Bronchial epithelial cell (primary cell): ENCODE data around the gene OR4Q3. TPM values are rescaled to one million over a fixed set of nuclear protein-coding genes. Genes with fewer than 3 reads are reported as not detected.
"Not testable (repeated sequence)": the region's sequence is repeated elsewhere in the genome, so short reads cannot be mapped to it uniquely, and the experiment has no call there.

ENCODE experiments used
- DNase-seq: peaks from one replicate; pipeline ENCODE4 v3.0.0-alpha.2; 2010; ENCODE audit warnings: low read depth
- FAIRE-seq: peaks from 2 replicates; lab custom pipeline; 2011; peaks lifted over from hg19 to GRCh38; lab: Jason Lieb, UNC
- H3K27me3 ChIP-seq: 2 replicates; pipeline ENCODE4 v1.5.1; 2011; ENCODE audit warnings: low read length; ENCODE audit not compliant: control insufficient read depth, insufficient read depth
- H3K36me3 ChIP-seq: 2 replicates; pipeline ENCODE4 v1.5.1; 2011; ENCODE audit warnings: low read length; ENCODE audit not compliant: control insufficient read depth, insufficient read depth
- H3K4me3 ChIP-seq: 2 replicates; pipeline ENCODE4 v1.5.1; 2011; ENCODE audit warnings: mild to moderate bottlenecking, low read depth, low read length, control low read depth
- total RNA-seq: library from RNA; depleted of rRNA; stranded (reverse); fragments of >200 nt; gene quantifications from 2 replicates; pipeline ENCODE4 v1.2.1, GENCODE V29; 2014
- TF ChIP-seq, protein P1 (sequence below): IDR thresholded peaks from 2 replicates; pipeline ENCODE4 v1.5.1; 2011; ENCODE audit warnings: mild to moderate bottlenecking, moderate library complexity, low read length, control low read depth, inconsistent platforms; ENCODE audit not compliant: insufficient read depth, severe bottlenecking

OR4Q3 gene
- total RNA-seq, 1 donor from 2014 or later = not detected

DNA sequence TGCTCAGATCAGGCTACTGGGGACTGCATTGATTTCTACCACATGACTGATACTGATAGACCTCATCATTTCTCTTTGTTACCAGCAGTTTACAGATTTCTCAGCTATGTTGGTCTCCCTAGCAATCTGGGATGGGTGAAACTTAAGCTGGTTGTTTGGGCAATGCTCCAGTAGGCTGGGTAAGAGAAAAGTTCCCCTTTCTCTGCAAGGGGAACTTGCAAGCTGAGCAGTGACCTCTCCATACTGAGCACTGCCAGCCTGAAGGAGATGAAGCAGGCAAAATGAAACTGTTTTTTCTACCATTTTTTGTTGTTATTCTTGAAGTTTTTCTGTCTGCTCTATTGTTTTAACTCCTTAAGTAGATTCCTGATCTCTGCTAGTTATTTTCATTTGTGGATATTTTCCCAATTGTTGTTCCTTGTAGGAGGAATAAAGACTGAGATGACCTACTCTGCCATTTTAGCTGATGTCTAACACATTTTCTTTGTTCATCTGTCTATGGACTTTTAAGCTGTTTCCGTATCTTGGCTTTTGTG is 28.6 kb downstream of the OR4Q3 start:
- no peaks in the 10 kb centered on the region for H3K27me3 ChIP-seq
- H3K4me3 ChIP-seq = no peak overlapping the region
- TF ChIP-seq, protein P1, sequence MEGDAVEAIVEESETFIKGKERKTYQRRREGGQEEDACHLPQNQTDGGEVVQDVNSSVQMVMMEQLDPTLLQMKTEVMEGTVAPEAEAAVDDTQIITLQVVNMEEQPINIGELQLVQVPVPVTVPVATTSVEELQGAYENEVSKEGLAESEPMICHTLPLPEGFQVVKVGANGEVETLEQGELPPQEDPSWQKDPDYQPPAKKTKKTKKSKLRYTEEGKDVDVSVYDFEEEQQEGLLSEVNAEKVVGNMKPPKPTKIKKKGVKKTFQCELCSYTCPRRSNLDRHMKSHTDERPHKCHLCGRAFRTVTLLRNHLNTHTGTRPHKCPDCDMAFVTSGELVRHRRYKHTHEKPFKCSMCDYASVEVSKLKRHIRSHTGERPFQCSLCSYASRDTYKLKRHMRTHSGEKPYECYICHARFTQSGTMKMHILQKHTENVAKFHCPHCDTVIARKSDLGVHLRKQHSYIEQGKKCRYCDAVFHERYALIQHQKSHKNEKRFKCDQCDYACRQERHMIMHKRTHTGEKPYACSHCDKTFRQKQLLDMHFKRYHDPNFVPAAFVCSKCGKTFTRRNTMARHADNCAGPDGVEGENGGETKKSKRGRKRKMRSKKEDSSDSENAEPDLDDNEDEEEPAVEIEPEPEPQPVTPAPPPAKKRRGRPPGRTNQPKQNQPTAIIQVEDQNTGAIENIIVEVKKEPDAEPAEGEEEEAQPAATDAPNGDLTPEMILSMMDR = no peak
- FAIRE-seq (no peak), DNase-seq (no peak)
- H3K36me3 ChIP-seq = no peaks in the 10 kb centered on the region

DNA sequence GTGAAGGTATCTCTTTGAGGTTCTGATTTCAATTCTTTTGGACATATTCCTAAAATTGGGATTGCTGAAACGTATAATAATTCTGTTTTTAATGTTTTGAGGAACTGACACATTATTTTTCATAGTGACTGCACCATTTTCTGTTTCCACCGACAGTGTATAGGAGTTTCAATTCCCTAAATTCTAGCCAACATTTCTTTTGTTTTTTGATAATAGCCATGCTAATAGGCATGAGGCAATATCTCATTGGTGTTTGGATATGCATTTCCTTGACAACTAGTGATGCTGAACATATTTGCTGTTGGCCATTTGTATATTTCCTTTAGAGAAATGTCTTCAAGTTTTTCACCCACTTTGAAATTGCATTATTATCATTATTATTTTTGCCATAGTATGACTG is 29.1 kb downstream of the OR4Q3 start:
- H3K36me3 ChIP-seq, DNase-seq, H3K27me3 ChIP-seq, H3K4me3 ChIP-seq: not testable (repeated sequence)
- peak; percentile 13 for FAIRE-seq

GRCh38 chr14:19773204-19773603 is 29.8 kb downstream of the OR4Q3 start, which contains the start of gene OR4M1:
Gene OR4M1 (plus strand): TSS chr14:19773504. CDS start chr14:19780323, 6,819 bp downstream.
- not testable (repeated sequence) for H3K4me3 ChIP-seq, DNase-seq, H3K27me3 ChIP-seq, FAIRE-seq, H3K36me3 ChIP-seq

DNA sequence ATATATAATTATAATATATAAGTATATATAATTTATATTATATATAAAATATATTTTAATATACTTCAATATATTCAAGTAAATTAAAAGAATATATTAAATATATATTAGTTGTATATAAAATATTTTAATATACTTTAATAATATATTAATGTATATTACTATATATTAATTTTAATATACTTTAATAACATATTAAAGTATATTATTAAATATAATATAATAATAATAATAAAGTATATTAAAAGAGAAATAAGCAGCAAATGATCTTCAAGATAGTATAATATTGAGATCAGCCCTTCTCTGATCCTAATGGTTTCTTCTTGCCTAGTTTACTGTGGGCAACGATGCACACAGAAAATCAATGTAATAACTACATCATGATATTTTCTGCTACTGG is 32.2 kb downstream of the OR4Q3 start:
- FAIRE-seq (no peak), DNase-seq (no peak)
- TF ChIP-seq, protein P1 = no peak
- no peak overlapping the region for H3K4me3 ChIP-seq
- H3K36me3 ChIP-seq = no peaks in the 10 kb centered on the region
- H3K27me3 ChIP-seq = no peaks in the 10 kb centered on the region

GRCh38 chr14:19785848-19786247 is 42.5 kb downstream of the OR4Q3 start:
- not testable (repeated sequence) for H3K36me3 ChIP-seq, FAIRE-seq, DNase-seq, H3K4me3 ChIP-seq, H3K27me3 ChIP-seq

DNA sequence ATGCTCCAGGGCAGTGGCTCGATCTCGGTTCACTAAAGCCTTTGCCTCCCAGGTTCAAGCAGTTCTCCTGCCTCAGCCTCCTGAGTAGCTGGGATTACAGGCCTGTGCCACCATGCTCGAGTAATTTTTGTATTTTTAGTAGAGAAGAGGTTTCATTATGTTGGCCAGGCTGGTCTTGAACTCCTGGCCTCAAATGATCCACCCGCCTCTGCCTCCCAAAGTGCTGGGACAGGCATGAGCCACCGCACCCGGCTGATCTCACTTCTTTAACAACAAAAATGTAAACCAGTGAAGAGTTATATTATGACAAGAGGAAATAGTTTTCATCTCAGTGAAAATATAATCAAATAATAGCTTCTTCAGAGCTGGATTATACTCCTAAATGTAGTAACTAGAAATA is 43.9 kb downstream of the OR4Q3 start:
- H3K4me3 ChIP-seq, H3K27me3 ChIP-seq, DNase-seq, H3K36me3 ChIP-seq, FAIRE-seq: not testable (repeated sequence)

DNA sequence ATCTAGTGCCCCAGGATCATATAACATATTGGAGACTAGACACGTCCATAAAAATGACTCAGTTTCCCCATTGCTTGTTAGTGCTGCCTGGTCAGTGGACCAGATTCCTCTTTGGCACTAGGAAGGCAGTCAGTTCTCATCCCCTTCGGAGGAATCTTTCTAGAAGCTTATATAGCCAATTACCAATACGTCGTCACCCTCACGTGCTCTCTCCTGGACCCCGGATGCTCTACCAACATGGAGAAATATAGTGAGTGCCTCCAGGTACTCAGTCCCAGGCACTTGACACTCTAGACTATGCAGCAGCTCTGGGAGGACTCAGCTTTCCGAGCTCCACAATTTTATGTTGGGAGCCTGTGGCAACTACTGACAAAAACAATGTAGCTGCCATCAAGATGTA is 44.8 kb downstream of the OR4Q3 start:
- not testable (repeated sequence) for H3K36me3 ChIP-seq, H3K4me3 ChIP-seq, H3K27me3 ChIP-seq, DNase-seq
- FAIRE-seq = peak; percentile 95

DNA sequence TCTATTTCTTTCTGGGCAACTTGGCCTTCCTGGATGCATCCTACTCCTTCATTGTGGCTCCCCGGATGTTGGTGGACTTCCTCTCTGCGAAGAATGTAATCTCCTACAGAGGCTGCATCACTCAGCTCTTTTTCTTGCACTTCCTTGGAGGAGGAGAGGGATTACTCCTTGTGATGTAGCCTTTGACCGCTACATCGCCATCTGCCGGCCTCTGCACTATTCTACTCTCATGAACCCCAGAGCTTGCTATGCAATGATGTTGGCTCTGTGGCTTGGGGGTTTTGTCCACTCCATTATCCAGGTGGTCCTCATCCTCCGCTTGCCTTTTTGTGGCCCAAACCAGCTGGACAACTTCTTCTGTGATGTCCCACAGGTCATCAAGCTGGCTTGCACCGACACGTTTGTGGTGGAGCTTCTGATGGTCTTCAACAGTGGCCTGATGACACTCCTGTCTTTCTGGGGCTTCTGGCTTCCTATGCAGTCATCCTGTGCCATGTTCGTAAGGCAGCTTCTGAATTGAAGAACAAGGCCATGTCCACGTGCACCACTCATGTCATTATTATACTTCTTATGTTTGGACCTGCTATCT is 53.2 kb downstream of the OR4Q3 start:
- not testable (repeated sequence) for H3K4me3 ChIP-seq, FAIRE-seq, H3K36me3 ChIP-seq, H3K27me3 ChIP-seq, DNase-seq

Other genes with a start within 250 kb of the OR4Q3 start
- not detected in 2 replicates for gene OR11H2, start 29.7 kb upstream of the OR4Q3 start, total RNA-seq
- gene OR4M1, start 29.9 kb downstream of the OR4Q3 start, total RNA-seq = not detected in 2 replicates
- gene OR4N2, start 60.2 kb downstream of the OR4Q3 start, total RNA-seq = not detected in 2 replicates
- not detected in 2 replicates for gene OR4K2, start 131.6 kb downstream of the OR4Q3 start, total RNA-seq
- not detected in 2 replicates for gene OR4K5, start 177.0 kb downstream of the OR4Q3 start, total RNA-seq
- not detected in 2 replicates for gene OR4K1, start 187.3 kb downstream of the OR4Q3 start, total RNA-seq
- gene OR4K15, start 232.0 kb downstream of the OR4Q3 start, total RNA-seq = not detected in 2 replicates